H9 (cell line): ENCODE results near the gene LAMC3. TPM values are rescaled to one million over a fixed set of nuclear protein-coding genes. Genes with fewer than 3 reads are reported as not detected.

Experiments used
- DNase-seq: peaks from one replicate; pipeline ENCODE4 v3.0.0-alpha.2; 2017
- H2AFZ ChIP-seq: one replicate; pipeline ENCODE4 v1.6.1; 2013; ENCODE audit warnings: mild to moderate bottlenecking, low read length, control low read depth, moderate library complexity
- H2AK5ac ChIP-seq: 2 replicates; pipeline ENCODE4 v1.6.1; 2013; ENCODE audit warnings: low read length, control low read depth, mixed read lengths; ENCODE audit not compliant: insufficient read length
- H2BK120ac ChIP-seq: one replicate; pipeline ENCODE4 v1.6.1; 2013; ENCODE audit warnings: low read depth, mild to moderate bottlenecking, low read length, control low read depth, inconsistent platforms; ENCODE audit not compliant: poor library complexity, severe bottlenecking
- H2BK12ac ChIP-seq: 2 replicates; pipeline ENCODE4 v1.6.1; 2013; ENCODE audit warnings: low read length, control low read depth, mixed read lengths, low read depth; ENCODE audit not compliant: insufficient read length
- H2BK15ac ChIP-seq: 2 replicates; pipeline ENCODE4 v1.6.1; 2013; ENCODE audit warnings: low read depth, low read length, control low read depth
- H2BK20ac ChIP-seq: one replicate; pipeline ENCODE4 v1.6.1; 2013; ENCODE audit warnings: low read depth, mild to moderate bottlenecking, low read length, control low read depth, inconsistent platforms; ENCODE audit not compliant: poor library complexity, severe bottlenecking
- H2BK5ac ChIP-seq: 2 replicates; pipeline ENCODE4 v1.6.1; 2013; ENCODE audit warnings: low read length, control low read depth, mixed read lengths; ENCODE audit not compliant: insufficient read length
- H3K14ac ChIP-seq: 2 replicates; pipeline ENCODE4 v1.6.1; 2013; ENCODE audit warnings: low read length, control low read depth; ENCODE audit not compliant: insufficient read depth
- H3K18ac ChIP-seq: 2 replicates; pipeline ENCODE4 v1.6.1; 2013; ENCODE audit warnings: low read depth, mild to moderate bottlenecking, mixed read lengths, low read length, control low read depth; ENCODE audit not compliant: insufficient read length
- H3K23ac ChIP-seq: 2 replicates; pipeline ENCODE4 v1.6.1; 2013; ENCODE audit warnings: low read length, control low read depth, mixed read lengths, low read depth; ENCODE audit not compliant: insufficient read length
- H3K23me2 ChIP-seq: 2 replicates; pipeline ENCODE4 v1.6.1; 2013; ENCODE audit warnings: low read depth, mild to moderate bottlenecking, mixed read lengths, low read length, control low read depth; ENCODE audit not compliant: insufficient read length, poor library complexity, severe bottlenecking
- H3K27ac ChIP-seq: 2 replicates; pipeline ENCODE4 v1.5.1; 2013; ENCODE audit warnings: low read length, control low read depth, mixed read lengths, low read depth; ENCODE audit not compliant: insufficient read length
- H3K27me3 ChIP-seq: 2 replicates; pipeline ENCODE4 v1.6.1; 2013; ENCODE audit warnings: low read length, control low read depth, inconsistent platforms; ENCODE audit not compliant: insufficient read depth
- H3K4ac ChIP-seq: 2 replicates; pipeline ENCODE4 v1.6.1; 2013; ENCODE audit warnings: low read depth, mild to moderate bottlenecking, control low read depth, inconsistent platforms, low read length, moderate library complexity
- H3K4me1 ChIP-seq: 2 replicates; pipeline ENCODE4 v1.6.1; 2013; ENCODE audit warnings: low read length, control low read depth, inconsistent platforms; ENCODE audit not compliant: insufficient read depth
- H3K4me2 ChIP-seq: 2 replicates; pipeline ENCODE4 v1.6.1; 2013; ENCODE audit warnings: low read length, control low read depth, mixed read lengths; ENCODE audit not compliant: insufficient read length, insufficient read depth
- H3K56ac ChIP-seq: 2 replicates; pipeline ENCODE4 v1.6.1; 2013; ENCODE audit warnings: low read depth, mild to moderate bottlenecking, mixed read lengths, low read length, control low read depth; ENCODE audit not compliant: insufficient read length
- H3K79me1 ChIP-seq: 2 replicates; pipeline ENCODE4 v1.6.1; 2013; ENCODE audit warnings: low read depth, mild to moderate bottlenecking, moderate library complexity, low read length, control low read depth, inconsistent platforms; ENCODE audit not compliant: insufficient read depth, poor library complexity, severe bottlenecking
- H3K79me2 ChIP-seq: 2 replicates; pipeline ENCODE4 v1.6.1; 2013; ENCODE audit warnings: low read length, control low read depth, inconsistent platforms; ENCODE audit not compliant: insufficient read depth
- H3K9ac ChIP-seq: 2 replicates; pipeline ENCODE4 v1.6.1; 2013; ENCODE audit warnings: low read length, control low read depth, mixed read lengths; ENCODE audit not compliant: insufficient read length; ENCODE audit errors: extremely low read depth
- H3K9me3 ChIP-seq: one replicate; pipeline ENCODE4 v1.6.1; 2013; ENCODE audit warnings: low read depth, low read length, inconsistent platforms; ENCODE audit not compliant: control insufficient read depth
- H3T11ph ChIP-seq: one replicate; pipeline ENCODE4 v1.6.1; 2013; ENCODE audit warnings: mild to moderate bottlenecking, low read length, control low read depth, inconsistent platforms
- H4K20me1 ChIP-seq: one replicate; pipeline ENCODE4 v1.6.1; 2013; ENCODE audit not compliant: control insufficient read depth, insufficient read length, insufficient read depth
- H4K5ac ChIP-seq: 2 replicates; pipeline ENCODE4 v1.6.1; 2013; ENCODE audit warnings: low read depth, mild to moderate bottlenecking, mixed read lengths, low read length, control low read depth; ENCODE audit not compliant: insufficient read length
- H4K8ac ChIP-seq: replicated peaks from 2 replicates; pipeline ENCODE4 v1.6.1; 2013; ENCODE audit warnings: low read length, control low read depth, mixed read lengths, low read depth; ENCODE audit not compliant: insufficient read length
- H4K91ac ChIP-seq: 2 replicates; pipeline ENCODE4 v1.6.1; 2013; ENCODE audit warnings: low read depth, mild to moderate bottlenecking, moderate library complexity, mixed read lengths, low read length, control low read depth; ENCODE audit not compliant: insufficient read length
- H3K27ac Mint-ChIP-seq, 3 experiments: 2 replicates in 2 of 3; 3 replicates in 1 of 3; pipeline ENCODE4 v1.8.0; 2020 to 2021; ENCODE audit warnings: mixed read lengths in 3 of 3, mild to moderate bottlenecking in 1 of 3, moderate library complexity in 1 of 3
- H3K27me3 Mint-ChIP-seq: 2 replicates; pipeline ENCODE4 v1.8.0; 2021; ENCODE audit warnings: low read depth, mild to moderate bottlenecking, moderate library complexity, mixed read lengths
- H3K36me3 Mint-ChIP-seq, 3 experiments: 2 replicates in 2 of 3; 3 replicates in 1 of 3; pipeline ENCODE4 v1.8.0; 2020 to 2021; ENCODE audit warnings: low read depth in 3 of 3, mixed read lengths in 3 of 3; ENCODE audit not compliant: insufficient read depth in 1 of 3
- H3K4me1 Mint-ChIP-seq, 2 experiments: 2 replicates each; pipeline ENCODE4 v1.8.0; 2020; ENCODE audit warnings: mixed read lengths in 2 of 2
- H3K4me3 Mint-ChIP-seq, 2 experiments: 2 replicates in 1 of 2; 3 replicates in 1 of 2; pipeline ENCODE4 v1.8.0; 2020 to 2021; ENCODE audit warnings: mild to moderate bottlenecking in 2 of 2, mixed read lengths in 2 of 2, moderate library complexity in 1 of 2
- H3K9me3 Mint-ChIP-seq, 2 experiments: 2 replicates in 1 of 2; 3 replicates in 1 of 2; pipeline ENCODE4 v1.8.0; 2020; ENCODE audit warnings: mild to moderate bottlenecking in 2 of 2, mixed read lengths in 2 of 2, moderate library complexity in 1 of 2
- CTCF ChIP-seq: fragments of 200-600 bp; sonication (generic); conservative IDR thresholded peaks from 3 replicates; pipeline ENCODE4 v1.8.0; 2021; ENCODE audit warnings: antibody characterized with exemption, mild to moderate bottlenecking
- WGBS: extraction: QIAGEN DNeasy Blood & Tissue Kit; methylation state at CpG from one replicate; pipeline ENCODE4 v1.1.7; 2013; ENCODE audit warnings: missing lambda C conversion rate, low lambda C conversion rate, mixed read lengths; ENCODE audit not compliant: insufficient read length; ENCODE audit errors: extremely low coverage; 5-methylcytosine and 5-hydroxymethylcytosine counted together
- total RNA-seq: library from RNA; stranded (reverse); gene quantifications from 2 replicates; pipeline ENCODE4 v1.2.1, GENCODE V29; 2021

LAMC3 gene
- total RNA-seq, 1 experiment from 2014 or later = 21.7 TPM

- H2BK12ac ChIP-seq = no peak overlapping the region
- DNase-seq = no peak
- no peak overlapping the region for H4K91ac ChIP-seq
- Mint-ChIP-seq H3K9me3 (no peaks in the 10 kb centered on the region; a peak in 1 of 5 replicates), H3K4me1 (peaks cover 15% of the 10 kb centered on the region in 2 experiments), H3K27ac (peak overlapping the region in 1 of 3 experiments; percentile 76; a peak in 1 of 7 replicates), H3K4me3 (no peak overlapping the region), H3K36me3 (peaks cover 0 to 3% (median 0%) of the 10 kb centered on the region in 3 experiments; a peak in 3 of 7 replicates), H3K27me3 (peaks cover 23% of the 10 kb centered on the region)
- H4K5ac ChIP-seq = no peak overlapping the region
- WGBS = no CpG with 5 or more reads among the region's 19 CpGs
- H3K79me2 ChIP-seq = no peaks in the 10 kb centered on the region
- H3K79me1 ChIP-seq = no peaks in the 10 kb centered on the region
- H3K4me1 ChIP-seq = no peaks in the 10 kb centered on the region; the same call in 1 of the 2 replicates
- H3K27me3 ChIP-seq = no peaks in the 10 kb centered on the region
- no peak overlapping the region for H3K9ac ChIP-seq
- no peak overlapping the region for H3K27ac ChIP-seq
- no peak overlapping the region for H2AFZ ChIP-seq
- no peaks in the 10 kb centered on the region for H3K23me2 ChIP-seq
- H2BK5ac ChIP-seq = no peak overlapping the region
- H2AK5ac ChIP-seq = no peak overlapping the region
- no peak overlapping the region for H2BK120ac ChIP-seq
- H3K4me2 ChIP-seq = no peak overlapping the region
- H3K9me3 ChIP-seq = no peaks in the 10 kb centered on the region
- TF ChIP-seq CTCF = no peak
- no peak overlapping the region for H2BK15ac ChIP-seq
- H4K20me1 ChIP-seq = no peaks in the 10 kb centered on the region
- no peak overlapping the region for H3T11ph ChIP-seq
- no peak overlapping the region for H3K56ac ChIP-seq
- no peak overlapping the region for H3K23ac ChIP-seq
- no peak overlapping the region for H3K18ac ChIP-seq
- no peak overlapping the region for H3K4ac ChIP-seq
- no peak overlapping the region for H4K8ac ChIP-seq
- no peak overlapping the region for H2BK20ac ChIP-seq
- no peak overlapping the region; the same call in 1 of the 2 replicates for H3K14ac ChIP-seq
These were observed 82.5 kb downstream of the LAMC3 start for GRCh38 chr9:131091352-131091992.
